ENCODE results near the gene SZT2.

The SZT2 gene

GRCh38 chr1:43377831-43378230 lies 11.9 kb upstream of the SZT2 start:
- H3K4me1 Mint-ChIP-seq = peaks cover 22% of the 10 kb centered on the region
- no peak overlapping the region for H3K4me3 Mint-ChIP-seq
- TF ChIP-seq CTCF (IDR thresholded peaks at IDR 0.05; ENCODE audit: unreplicated experiment in 3 of 3) = no peak
- H3K27me3 Mint-ChIP-seq (ENCODE audit: low read depth) = no peaks in the 10 kb centered on the region
- H3K36me3 Mint-ChIP-seq (ENCODE audit: low read depth) = peaks cover 20% of the 10 kb centered on the region
- no peak overlapping the region for H3K27ac Mint-ChIP-seq
- H3K9me3 Mint-ChIP-seq = no peaks in the 10 kb centered on the region

- Mint-ChIP-seq H3K36me3 (ENCODE audit: low read depth) (peaks cover 36% of the 10 kb centered on the region), H3K9me3 (no peaks in the 10 kb centered on the region), H3K4me3 (no peak overlapping the region), H3K4me1 (peaks cover 29% of the 10 kb centered on the region), H3K27me3 (ENCODE audit: low read depth) (no peaks in the 10 kb centered on the region), H3K27ac (peak overlapping the region in 2 of 3 experiments; percentile 10 to 16)
- no peak for TF ChIP-seq CTCF (IDR thresholded peaks at IDR 0.05; ENCODE audit: unreplicated experiment in 3 of 3)
Measured at GRCh38 chr1:43379476-43379875, 10.2 kb upstream of the SZT2 start.

- Mint-ChIP-seq H3K36me3 (ENCODE audit: low read depth) (peaks cover 52% of the 10 kb centered on the region), H3K27me3 (ENCODE audit: low read depth) (no peaks in the 10 kb centered on the region), H3K4me3 (no peak overlapping the region), H3K27ac (peak overlapping the region; percentile 85 to 92 (median 89)), H3K4me1 (peaks cover 29% of the 10 kb centered on the region), H3K9me3 (no peaks in the 10 kb centered on the region)
- TF ChIP-seq CTCF (IDR thresholded peaks at IDR 0.05; ENCODE audit: unreplicated experiment in 3 of 3) = no peak
Measured at GRCh38 chr1:43381612-43382011, 8.1 kb upstream of the SZT2 start.

- TF ChIP-seq CTCF (IDR thresholded peaks at IDR 0.05; ENCODE audit: unreplicated experiment in 3 of 3) = no peak
- peaks cover 58% of the 10 kb centered on the region for H3K36me3 Mint-ChIP-seq (ENCODE audit: low read depth)
Measured at GRCh38 chr1:43382027-43382779, 7.5 kb upstream of the SZT2 start.

DNA sequence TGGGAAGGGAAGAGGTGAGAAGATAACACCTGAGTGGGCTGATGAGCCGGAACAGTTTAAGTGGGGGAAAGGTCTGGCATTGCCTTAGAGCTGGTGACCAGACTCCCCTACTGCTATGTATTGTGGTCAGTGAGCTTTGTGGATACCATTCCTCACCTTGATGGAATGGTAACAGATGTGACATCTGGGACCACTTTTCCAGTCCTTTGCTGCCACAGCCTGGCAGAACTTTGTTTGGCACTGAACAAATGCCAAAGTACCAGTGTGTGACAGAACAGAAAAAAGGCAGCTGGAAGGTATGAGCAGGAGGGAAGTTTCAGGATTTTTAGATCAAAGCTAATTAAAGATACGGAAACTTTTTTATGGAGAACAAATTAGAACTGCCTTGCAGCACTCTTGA lies 6.2 kb upstream of the SZT2 start:
- Mint-ChIP-seq H3K27me3 (ENCODE audit: low read depth) (no peaks in the 10 kb centered on the region), H3K27ac (peak overlapping the region in 2 of 3 experiments; percentile 85 to 89), H3K4me1 (peaks cover 38% of the 10 kb centered on the region), H3K9me3 (no peaks in the 10 kb centered on the region), H3K36me3 (ENCODE audit: low read depth) (peaks cover 58% of the 10 kb centered on the region), H3K4me3 (no peak overlapping the region)
- no peak for TF ChIP-seq CTCF (IDR thresholded peaks at IDR 0.05; ENCODE audit: unreplicated experiment in 3 of 3)

More at GRCh38 chr1:43382027-43382779, 7.5 kb upstream of the SZT2 start:
- Mint-ChIP-seq H3K4me3 (no peak overlapping the region), H3K27me3 (ENCODE audit: low read depth) (no peaks in the 10 kb centered on the region), H3K9me3 (no peaks in the 10 kb centered on the region), H3K27ac (peak overlapping the region; percentile 85 to 92 (median 89)), H3K4me1 (peaks cover 29% of the 10 kb centered on the region)

DNA sequence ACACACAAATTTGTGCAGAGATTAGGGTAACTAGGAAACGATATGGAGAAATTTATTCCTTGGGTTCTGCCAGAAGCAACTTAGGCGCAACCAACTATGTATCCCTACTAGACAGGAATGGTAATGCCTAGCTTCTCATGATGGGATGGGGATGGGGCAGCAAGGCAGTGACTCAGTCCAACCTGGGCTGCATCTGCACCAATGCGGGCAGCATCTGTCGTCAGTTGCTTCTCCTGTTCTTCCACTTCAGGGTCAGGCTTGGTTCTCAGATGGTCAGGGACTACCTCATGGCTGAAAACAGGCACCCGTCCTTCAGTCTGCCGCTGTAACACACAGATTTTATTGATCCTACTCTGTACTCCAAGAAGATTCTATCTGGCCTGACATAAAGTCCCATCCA lies 3.0 kb upstream of the SZT2 start:
- no peak for TF ChIP-seq CTCF (IDR thresholded peaks at IDR 0.05; ENCODE audit: unreplicated experiment in 3 of 3)
- no peak overlapping the region for H3K27ac Mint-ChIP-seq
- H3K4me3 Mint-ChIP-seq = no peak overlapping the region
- H3K36me3 Mint-ChIP-seq (ENCODE audit: low read depth) = peaks cover 43% of the 10 kb centered on the region
- peaks cover 49% of the 10 kb centered on the region for H3K4me1 Mint-ChIP-seq
- no peaks in the 10 kb centered on the region for H3K9me3 Mint-ChIP-seq
- H3K27me3 Mint-ChIP-seq (ENCODE audit: low read depth) = no peaks in the 10 kb centered on the region

Measured in nephron (organoid).